ENCODE measurements around the gene ARID1B.

ARID1B gene

DNA sequence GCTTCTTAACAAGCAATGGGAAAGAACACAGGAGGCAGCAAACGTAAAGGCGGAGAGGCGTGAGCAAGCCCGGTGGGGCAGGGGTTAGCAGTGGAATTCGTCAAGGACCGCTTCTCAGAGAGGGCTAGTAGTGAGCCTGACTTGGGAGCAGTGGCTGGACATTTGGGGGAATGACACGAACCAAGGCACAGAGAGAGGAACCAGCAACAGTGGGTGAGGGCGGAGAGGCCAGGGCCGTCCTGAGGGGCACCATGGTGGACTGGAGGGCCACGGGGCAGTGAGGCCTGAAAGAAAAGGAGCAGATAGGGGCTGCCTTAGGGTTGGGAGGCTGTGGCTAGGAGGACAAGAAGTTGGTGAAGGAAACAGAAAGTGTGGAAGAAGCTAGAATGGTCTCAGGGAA, 12.1 kb upstream of the ARID1B start:
- no peak for DNase-seq (ENCODE audit: low spot score)
- TF ChIP-seq, protein P1, sequence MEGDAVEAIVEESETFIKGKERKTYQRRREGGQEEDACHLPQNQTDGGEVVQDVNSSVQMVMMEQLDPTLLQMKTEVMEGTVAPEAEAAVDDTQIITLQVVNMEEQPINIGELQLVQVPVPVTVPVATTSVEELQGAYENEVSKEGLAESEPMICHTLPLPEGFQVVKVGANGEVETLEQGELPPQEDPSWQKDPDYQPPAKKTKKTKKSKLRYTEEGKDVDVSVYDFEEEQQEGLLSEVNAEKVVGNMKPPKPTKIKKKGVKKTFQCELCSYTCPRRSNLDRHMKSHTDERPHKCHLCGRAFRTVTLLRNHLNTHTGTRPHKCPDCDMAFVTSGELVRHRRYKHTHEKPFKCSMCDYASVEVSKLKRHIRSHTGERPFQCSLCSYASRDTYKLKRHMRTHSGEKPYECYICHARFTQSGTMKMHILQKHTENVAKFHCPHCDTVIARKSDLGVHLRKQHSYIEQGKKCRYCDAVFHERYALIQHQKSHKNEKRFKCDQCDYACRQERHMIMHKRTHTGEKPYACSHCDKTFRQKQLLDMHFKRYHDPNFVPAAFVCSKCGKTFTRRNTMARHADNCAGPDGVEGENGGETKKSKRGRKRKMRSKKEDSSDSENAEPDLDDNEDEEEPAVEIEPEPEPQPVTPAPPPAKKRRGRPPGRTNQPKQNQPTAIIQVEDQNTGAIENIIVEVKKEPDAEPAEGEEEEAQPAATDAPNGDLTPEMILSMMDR (IDR thresholded peaks at IDR 0.05; ENCODE audit: extremely low read depth, missing control alignments) = no peak

DNA sequence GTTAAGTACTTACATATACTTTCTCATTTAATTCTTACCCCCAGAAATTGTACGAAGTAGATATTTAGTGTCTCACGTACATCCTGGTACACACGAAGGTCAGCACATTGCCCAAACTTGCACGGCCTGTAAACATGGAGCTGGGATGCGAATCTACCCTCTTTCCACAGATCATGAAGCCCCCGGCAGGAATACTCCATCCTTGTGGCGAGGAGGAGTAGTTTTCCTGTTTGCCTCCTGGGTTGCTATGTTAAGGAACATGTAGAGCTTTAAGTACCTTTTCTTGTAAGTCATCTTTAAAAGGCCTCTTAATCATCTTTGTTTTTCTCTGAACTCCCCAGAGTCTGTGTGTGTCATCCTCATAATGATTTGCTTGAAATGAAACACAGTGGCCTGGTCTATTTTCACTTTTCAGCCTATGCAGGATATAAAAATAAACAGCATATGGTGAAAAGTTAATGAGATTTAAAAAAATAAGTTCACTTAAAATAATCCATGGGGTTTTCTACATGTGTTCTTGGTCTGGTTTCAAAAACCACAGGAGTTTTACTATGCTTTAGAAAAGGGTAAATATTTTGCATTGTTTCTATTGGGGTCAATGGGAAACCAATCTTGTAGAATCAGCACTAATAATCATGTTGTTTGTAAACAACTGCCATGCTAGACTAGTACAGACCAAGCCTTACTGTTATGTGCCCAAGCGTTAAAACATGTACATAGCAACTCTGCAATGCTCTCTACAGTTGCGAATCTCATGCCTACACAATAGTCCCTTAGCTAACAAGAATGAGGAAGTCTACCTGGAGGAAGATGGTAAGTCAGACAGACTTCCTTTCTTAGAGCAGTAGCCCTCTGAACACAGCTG, 9.3 kb upstream of the ARID1B start:
- TF ChIP-seq, protein P1 (IDR thresholded peaks at IDR 0.05; ENCODE audit: extremely low read depth, missing control alignments) = no peak
- DNase-seq (ENCODE audit: low spot score) = peak; percentile 72

DNA sequence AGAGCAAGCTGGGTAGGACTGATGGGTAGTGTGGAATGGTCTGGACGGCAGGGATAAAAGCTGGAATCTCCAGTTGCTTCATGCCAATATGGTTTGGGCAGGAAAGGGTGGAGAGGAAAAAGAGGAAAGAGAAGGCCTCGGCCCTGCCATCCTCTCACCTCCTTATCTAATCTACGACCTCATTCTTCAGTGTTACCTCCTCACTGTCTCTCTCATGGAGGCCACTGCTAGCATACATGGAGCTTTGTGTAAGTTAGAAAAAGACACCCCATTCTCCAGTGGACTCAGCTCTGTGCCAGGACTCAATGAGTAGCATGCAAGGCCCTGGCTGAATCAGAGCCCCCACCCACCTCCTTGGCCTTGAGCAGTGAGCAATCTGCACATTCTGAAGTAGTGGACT, 6.1 kb upstream of the ARID1B start:
- TF ChIP-seq, protein P1 (IDR thresholded peaks at IDR 0.05; ENCODE audit: extremely low read depth, missing control alignments) = no peak
- DNase-seq (ENCODE audit: low spot score) = no peak

DNA sequence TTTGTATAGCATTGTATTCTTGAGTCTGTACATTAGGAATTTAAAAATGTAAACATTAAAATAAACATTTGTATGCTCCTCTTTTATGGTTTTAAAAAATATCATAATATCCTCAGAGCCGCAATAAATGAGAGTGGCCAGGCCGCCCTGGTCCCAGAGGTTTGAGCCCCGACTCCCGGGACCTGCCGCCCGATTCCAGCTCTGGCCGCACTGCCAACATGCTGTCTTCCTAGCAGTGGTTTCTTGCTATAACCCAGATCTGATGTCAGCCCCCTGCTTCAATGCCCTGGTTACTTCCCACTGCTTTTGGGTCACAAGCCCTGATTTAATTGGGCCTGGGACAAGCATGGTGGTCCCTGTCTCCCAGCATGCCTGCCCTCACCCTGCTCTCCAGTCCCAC, 5.4 kb upstream of the ARID1B start:
- DNase-seq (ENCODE audit: low spot score) = no peak
- TF ChIP-seq, protein P1 (IDR thresholded peaks at IDR 0.05; ENCODE audit: extremely low read depth, missing control alignments) = no peak

DNA sequence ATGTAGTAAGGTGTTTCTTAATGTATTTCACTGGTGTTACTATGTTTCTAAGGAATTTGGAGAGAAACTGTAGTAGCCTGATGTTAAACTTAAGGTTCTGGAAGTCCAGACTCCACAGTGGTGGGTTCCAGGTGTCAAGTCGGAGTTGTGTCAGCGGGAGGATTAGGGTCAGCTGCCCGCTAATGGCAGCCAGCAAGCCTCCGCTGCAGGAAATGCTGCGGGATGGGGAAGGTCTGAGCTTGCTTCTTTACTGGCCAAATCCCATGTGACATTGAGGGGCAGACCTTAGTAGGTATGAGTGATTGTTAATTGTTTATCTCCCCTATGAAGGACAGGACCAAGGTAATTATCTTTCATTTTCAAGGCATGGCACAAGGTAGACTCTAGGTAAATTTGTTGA, 3.7 kb upstream of the ARID1B start:
- DNase-seq (ENCODE audit: low spot score) = no peak
- TF ChIP-seq, protein P1 (IDR thresholded peaks at IDR 0.05; ENCODE audit: extremely low read depth, missing control alignments) = no peak

DNA sequence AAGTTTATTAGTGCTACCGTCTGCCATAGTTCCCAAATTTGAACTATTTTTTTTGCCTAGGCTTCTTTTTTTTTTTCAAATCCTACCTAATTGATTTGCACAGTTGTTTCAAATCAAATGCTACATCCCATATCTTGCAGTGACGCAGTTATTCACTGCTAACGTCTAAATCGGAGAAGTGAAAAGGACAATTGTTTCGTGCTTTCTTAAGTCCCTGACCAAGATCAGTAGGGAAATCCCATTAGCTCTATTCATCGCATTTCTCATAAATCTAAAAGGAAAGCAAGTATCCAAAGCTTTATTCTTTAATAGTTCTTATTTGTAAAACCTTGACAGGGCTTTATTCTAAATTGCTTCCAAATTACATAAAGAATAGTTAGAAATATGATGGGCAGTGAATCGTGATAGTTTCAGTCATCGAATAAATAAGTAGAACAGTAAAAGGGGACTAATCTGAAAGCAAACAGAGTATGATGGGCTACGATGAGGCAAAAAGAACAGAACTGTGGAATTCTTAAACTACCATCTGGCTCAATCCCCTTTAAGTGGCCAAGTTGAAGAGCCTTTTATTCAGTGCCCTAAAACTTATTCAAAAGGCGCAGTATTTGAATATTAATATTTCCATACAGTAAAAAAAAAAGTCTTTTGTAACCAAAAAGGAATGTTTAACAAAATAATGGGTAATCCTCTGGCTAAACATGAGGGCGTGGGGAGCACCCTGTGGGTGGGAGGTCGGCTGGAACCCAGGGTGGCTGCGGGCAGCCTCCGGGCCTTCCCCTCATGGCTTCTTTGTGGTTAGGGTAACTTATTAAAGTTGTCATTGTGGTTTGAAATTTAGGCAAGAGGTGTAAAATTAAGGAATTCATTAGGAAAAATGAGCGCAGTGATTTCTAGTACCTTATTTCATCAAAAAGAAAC, 3.0 kb upstream of the ARID1B start:
- no peak for DNase-seq (ENCODE audit: low spot score)
- TF ChIP-seq, protein P1 (IDR thresholded peaks at IDR 0.05; ENCODE audit: extremely low read depth, missing control alignments) = no peak
